ENCODE measurements around the gene DOCK4.

The DOCK4 gene

GRCh38 chr7:111787099-111787498 lies 419.1 kb downstream of the DOCK4 start:
- TF ChIP-seq CTCF (IDR thresholded peaks at IDR 0.05; ENCODE audit: extremely low read depth, missing control alignments): no peak
- DNase-seq (ENCODE audit: low spot score): no peak

- TF ChIP-seq CTCF (IDR thresholded peaks at IDR 0.05; ENCODE audit: extremely low read depth, missing control alignments): no peak
- no peak for DNase-seq (ENCODE audit: low spot score)
These were observed 421.1 kb downstream of the DOCK4 start for GRCh38 chr7:111785076-111785475.

- no peak for DNase-seq (ENCODE audit: low spot score)
- TF ChIP-seq CTCF (IDR thresholded peaks at IDR 0.05; ENCODE audit: extremely low read depth, missing control alignments): no peak
These were observed 421.9 kb downstream of the DOCK4 start for GRCh38 chr7:111784296-111784695.

GRCh38 chr7:111783854-111784253 lies 422.3 kb downstream of the DOCK4 start:
- DNase-seq (ENCODE audit: low spot score): no peak

GRCh38 chr7:111780527-111780926 lies 425.7 kb downstream of the DOCK4 start:
- no peak for DNase-seq (ENCODE audit: low spot score)
- TF ChIP-seq CTCF (IDR thresholded peaks at IDR 0.05; ENCODE audit: extremely low read depth, missing control alignments): no peak

More at GRCh38 chr7:111783854-111784253, 422.3 kb downstream of the DOCK4 start:
- no peak for TF ChIP-seq CTCF (IDR thresholded peaks at IDR 0.05; ENCODE audit: extremely low read depth, missing control alignments)

GRCh38 chr7:111775206-111775605 lies 431.0 kb downstream of the DOCK4 start:
- TF ChIP-seq CTCF (IDR thresholded peaks at IDR 0.05; ENCODE audit: extremely low read depth, missing control alignments): no peak
- no peak for DNase-seq (ENCODE audit: low spot score)

- TF ChIP-seq CTCF (IDR thresholded peaks at IDR 0.05; ENCODE audit: extremely low read depth, missing control alignments): no peak
- DNase-seq (ENCODE audit: low spot score): no peak
These were observed 433.5 kb downstream of the DOCK4 start for GRCh38 chr7:111772716-111773115.
